ENCODE results near the gene LSM11. TPM values are rescaled to one million over a fixed set of nuclear protein-coding genes. Genes with fewer than 3 reads are reported as not detected.

The LSM11 gene
- total and polyA plus RNA-seq, 5 donors from 2014 or later = 0.22 to 1.6 (median 0.84) TPM

DNA sequence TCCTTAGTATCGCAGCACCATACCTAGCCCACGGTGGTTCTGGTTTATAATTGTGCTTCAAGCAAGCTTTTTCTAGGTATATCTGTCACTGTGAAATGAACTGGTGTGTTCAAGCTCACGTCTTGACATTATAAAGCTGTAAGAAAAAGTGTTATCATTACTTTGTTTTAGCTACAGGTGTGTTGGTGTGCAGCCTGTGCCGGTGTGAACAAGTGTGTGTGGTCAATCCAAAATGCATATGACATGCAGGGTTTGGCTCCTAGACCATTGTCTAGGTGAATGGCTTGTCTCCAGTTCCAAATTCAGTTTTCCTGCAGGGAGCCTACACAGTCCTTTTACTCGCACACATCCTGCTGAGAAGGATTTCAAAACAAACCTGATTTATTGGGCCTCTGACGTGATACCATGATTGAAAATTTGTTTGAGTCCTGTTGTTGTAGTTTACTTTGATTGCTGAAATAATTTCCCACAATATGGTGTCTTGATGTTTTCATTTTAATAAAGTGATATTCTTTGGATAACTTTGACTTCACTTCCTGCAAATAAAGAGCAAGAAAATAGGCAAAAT is 3.7 kb downstream of the LSM11 start:
- peaks cover 6% of the 10 kb centered on the region for H3K36me3 ChIP-seq (ENCODE audit: control insufficient read depth, insufficient read depth, low read length)
- Mint-ChIP-seq H3K4me3 (peak overlapping the region in 1 of 4 donors; percentile 29), H3K27ac (no peak overlapping the region), H3K4me1 (peaks cover 18 to 50% (median 31%) of the 10 kb centered on the region in 4 donors), H3K9me3 (no peaks in the 10 kb centered on the region), H3K36me3 (no peaks in the 10 kb centered on the region), H3K27me3 (no peaks in the 10 kb centered on the region)
- H3K27me3 ChIP-seq (ENCODE audit: control insufficient read depth, insufficient read depth, low read length) = no peaks in the 10 kb centered on the region
- H3K4me1 ChIP-seq (ENCODE audit: control insufficient read depth, insufficient read depth, low read length, poor library complexity, severe bottlenecking) = peaks cover 18% of the 10 kb centered on the region
- no peaks in the 10 kb centered on the region for H3K9me3 ChIP-seq (ENCODE audit: control insufficient read depth in 2 of 2, low read length in 2 of 2)
- H3K27ac ChIP-seq (ENCODE audit: insufficient read depth, low read length, poor library complexity, severe bottlenecking) = no peak overlapping the region
- DNase-seq (no peak), ATAC-seq (ENCODE audit: low read depth in 2 of 2) (no peak)
- H3K4me3 ChIP-seq (ENCODE audit: low read depth, low read length) = no peak overlapping the region

DNA sequence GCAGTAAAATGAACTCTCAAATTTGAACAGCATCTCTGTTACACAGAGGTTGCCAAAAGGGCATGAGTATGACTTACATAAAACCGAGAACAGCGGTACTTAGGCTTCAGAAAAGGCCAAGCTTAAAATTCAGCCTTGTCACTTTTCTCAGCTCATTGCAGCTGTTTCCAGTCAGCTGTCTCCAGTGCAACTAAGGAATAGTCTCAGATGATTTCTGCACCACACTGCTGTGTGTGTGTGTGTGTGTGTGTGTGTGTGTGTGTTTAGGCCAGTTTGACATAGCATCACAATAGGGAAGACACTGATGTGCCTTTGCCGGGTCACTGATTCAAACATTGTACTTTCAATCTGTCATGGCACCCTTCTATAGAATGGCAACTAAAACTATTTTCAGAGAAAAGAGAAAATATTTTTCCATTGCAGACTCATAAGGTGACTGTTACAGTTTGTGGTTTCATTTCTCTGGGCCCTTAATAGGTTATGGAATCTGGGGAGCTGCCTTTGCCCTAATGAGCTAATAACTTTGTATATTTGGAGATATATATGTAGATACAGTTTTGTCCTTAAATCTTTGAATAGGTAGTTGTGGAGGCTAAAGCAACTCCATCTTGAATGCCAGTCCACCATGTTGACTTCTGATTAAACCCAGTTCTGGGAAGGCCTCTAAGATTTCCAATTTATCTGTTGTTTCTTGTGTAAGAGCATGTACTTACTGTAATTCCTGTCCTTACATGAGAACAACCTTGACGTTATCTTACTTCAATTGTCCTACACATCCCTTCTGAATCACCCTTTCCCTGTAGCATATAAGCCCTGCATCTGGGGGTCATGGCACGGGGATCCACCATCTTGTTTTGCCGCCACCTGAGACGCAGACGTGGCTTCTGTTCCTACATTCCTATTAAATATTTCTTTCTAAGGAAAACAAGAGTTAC is 4.5 kb downstream of the LSM11 start:
- Mint-ChIP-seq H3K27ac (peak overlapping the region in 1 of 3 donors; percentile 7), H3K27me3 (no peaks in the 10 kb centered on the region), H3K9me3 (no peaks in the 10 kb centered on the region), H3K4me1 (peaks cover 13 to 45% (median 28%) of the 10 kb centered on the region in 4 donors), H3K36me3 (peaks cover 3% of the 10 kb centered on the region), H3K4me3 (peak overlapping the region in 1 of 4 donors; percentile 17)
- Histone ChIP-seq H3K27me3 (ENCODE audit: control insufficient read depth, insufficient read depth, low read length) (no peaks in the 10 kb centered on the region), H3K27ac (ENCODE audit: insufficient read depth, low read length, poor library complexity, severe bottlenecking) (no peak overlapping the region), H3K4me1 (ENCODE audit: control insufficient read depth, insufficient read depth, low read length, poor library complexity, severe bottlenecking) (peaks cover 16% of the 10 kb centered on the region), H3K9me3 (ENCODE audit: control insufficient read depth in 2 of 2, low read length in 2 of 2) (no peaks in the 10 kb centered on the region), H3K36me3 (ENCODE audit: control insufficient read depth, insufficient read depth, low read length) (peaks cover 7% of the 10 kb centered on the region), H3K4me3 (ENCODE audit: low read depth, low read length) (no peak overlapping the region)
- DNase-seq (peak in 1 of 3 donors; percentile 19), ATAC-seq (ENCODE audit: low read depth in 2 of 2) (no peak)

DNA sequence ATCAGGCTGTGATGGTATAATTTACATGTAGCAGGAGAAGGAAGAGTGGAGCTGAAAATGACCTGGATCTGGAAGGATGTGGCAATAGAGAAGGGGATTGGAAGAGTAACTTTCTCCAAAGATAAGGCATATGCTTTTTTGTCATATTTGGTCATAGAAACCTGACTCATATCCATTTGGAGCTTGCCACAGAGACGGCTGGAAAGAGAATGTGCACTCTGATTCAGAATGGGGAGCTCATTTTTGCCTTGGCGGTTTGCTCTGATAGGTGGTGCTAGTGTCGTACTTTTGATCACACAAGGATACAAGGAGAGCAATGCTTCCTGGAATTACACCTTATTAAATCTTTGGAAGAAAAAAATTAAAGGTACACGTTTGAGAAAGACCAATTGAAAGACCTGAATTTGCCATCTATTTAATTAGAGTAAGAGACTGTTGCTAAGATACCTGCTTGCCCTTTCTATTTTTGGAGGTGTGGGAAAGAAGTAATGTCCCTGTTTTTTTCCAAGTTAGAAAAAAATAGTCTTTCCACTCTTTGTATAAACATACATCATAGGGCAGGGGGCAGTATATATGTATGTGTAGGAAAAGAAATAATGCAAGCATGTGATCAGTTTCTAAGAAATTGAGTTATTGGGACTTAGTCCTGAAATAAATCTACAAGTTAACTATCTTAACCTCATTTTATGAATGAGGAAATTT is 5.4 kb downstream of the LSM11 start:
- Mint-ChIP-seq H3K36me3 (peaks cover 9% of the 10 kb centered on the region), H3K4me3 (no peak overlapping the region), H3K4me1 (peaks cover 10 to 41% (median 25%) of the 10 kb centered on the region in 4 donors), H3K27me3 (no peaks in the 10 kb centered on the region), H3K9me3 (no peaks in the 10 kb centered on the region), H3K27ac (peak overlapping the region in 2 of 3 donors; percentile 7 to 40)
- no peak for ATAC-seq (ENCODE audit: low read depth in 2 of 2)
- H3K36me3 ChIP-seq (ENCODE audit: control insufficient read depth, insufficient read depth, low read length) = peaks cover 15% of the 10 kb centered on the region
- no peaks in the 10 kb centered on the region for H3K27me3 ChIP-seq (ENCODE audit: control insufficient read depth, insufficient read depth, low read length)
- peaks cover 13% of the 10 kb centered on the region for H3K4me1 ChIP-seq (ENCODE audit: control insufficient read depth, insufficient read depth, low read length, poor library complexity, severe bottlenecking)
- DNase-seq = no peak
- H3K9me3 ChIP-seq (ENCODE audit: control insufficient read depth in 2 of 2, low read length in 2 of 2) = no peaks in the 10 kb centered on the region
- H3K4me3 ChIP-seq (ENCODE audit: low read depth, low read length) = no peak overlapping the region
- no peak overlapping the region for H3K27ac ChIP-seq (ENCODE audit: insufficient read depth, low read length, poor library complexity, severe bottlenecking)

DNA sequence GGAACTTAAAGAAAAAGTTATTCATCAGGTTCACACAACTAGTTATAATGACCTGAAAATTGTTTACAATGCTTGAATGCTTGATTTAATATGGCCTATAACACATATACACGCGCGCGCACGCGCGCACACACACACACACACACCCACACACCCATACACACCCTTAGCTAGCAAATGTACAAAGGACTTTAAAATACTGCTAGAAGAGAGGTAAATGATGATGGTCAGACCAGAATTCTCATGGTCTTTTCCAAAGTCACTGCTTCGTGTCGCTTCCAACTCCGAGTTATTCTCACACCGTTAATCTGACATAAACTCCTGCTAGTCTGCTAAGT is 5.9 kb downstream of the LSM11 start:
- H3K4me1 Mint-ChIP-seq = peaks cover 7 to 38% (median 22%) of the 10 kb centered on the region in 4 donors
- H3K27ac Mint-ChIP-seq = no peak overlapping the region
- peaks cover 9% of the 10 kb centered on the region for H3K36me3 Mint-ChIP-seq

DNA sequence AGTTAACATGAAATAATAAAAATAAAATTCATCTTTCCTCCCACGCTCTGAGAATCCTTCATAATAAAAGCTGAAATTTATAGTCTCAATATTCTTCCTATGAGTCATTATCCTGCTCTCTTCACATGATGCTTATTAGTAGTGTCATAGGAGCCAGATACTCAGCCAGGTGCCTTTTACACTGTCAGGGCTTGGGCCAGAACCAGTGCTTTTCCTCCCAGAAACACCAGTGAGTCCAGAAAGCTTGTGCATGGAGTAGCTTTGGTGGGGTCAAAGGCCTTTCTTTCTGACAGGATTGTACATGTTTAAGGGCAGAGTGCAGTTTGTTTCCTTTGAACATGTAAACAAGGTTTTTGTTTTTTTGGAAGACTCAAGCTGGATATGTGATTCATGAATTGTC is 6.8 kb downstream of the LSM11 start:
- peak overlapping the region in 1 of 3 donors; percentile 50 for H3K27ac Mint-ChIP-seq
- DNase-seq = no peak

More for the DNA sequence above, 5.9 kb downstream of the LSM11 start:
- H3K27me3 Mint-ChIP-seq = no peaks in the 10 kb centered on the region
- H3K9me3 ChIP-seq (ENCODE audit: control insufficient read depth in 2 of 2, low read length in 2 of 2) = no peaks in the 10 kb centered on the region
- peaks cover 10% of the 10 kb centered on the region for H3K4me1 ChIP-seq (ENCODE audit: control insufficient read depth, insufficient read depth, low read length, poor library complexity, severe bottlenecking)
- no peaks in the 10 kb centered on the region for H3K9me3 Mint-ChIP-seq
- H3K36me3 ChIP-seq (ENCODE audit: control insufficient read depth, insufficient read depth, low read length) = peaks cover 19% of the 10 kb centered on the region
- H3K4me3 ChIP-seq (ENCODE audit: low read depth, low read length) = no peak overlapping the region
- H3K4me3 Mint-ChIP-seq = no peak overlapping the region
- DNase-seq (no peak), ATAC-seq (ENCODE audit: low read depth in 2 of 2) (no peak)
- no peaks in the 10 kb centered on the region for H3K27me3 ChIP-seq (ENCODE audit: control insufficient read depth, insufficient read depth, low read length)
- H3K27ac ChIP-seq (ENCODE audit: insufficient read depth, low read length, poor library complexity, severe bottlenecking) = no peak overlapping the region

DNA sequence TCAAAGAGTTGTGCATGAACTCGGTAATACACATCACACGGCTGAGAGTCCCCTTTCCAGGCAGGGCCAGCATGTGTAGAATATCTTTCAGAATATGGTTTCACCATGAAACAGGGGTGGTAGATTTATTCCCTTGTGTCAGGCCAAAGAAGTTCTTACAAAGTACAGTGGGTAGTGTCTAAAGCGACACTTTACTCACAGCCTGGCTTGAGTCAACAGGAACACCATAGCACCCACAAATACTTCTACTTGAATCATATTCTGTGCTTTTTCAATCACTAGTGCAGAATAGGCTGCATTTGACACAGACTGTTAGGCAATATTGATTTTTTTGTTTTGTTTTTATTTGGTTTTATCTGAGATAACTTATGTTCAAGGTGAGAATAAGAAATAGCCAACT is 12.6 kb downstream of the LSM11 start:
- H3K27ac ChIP-seq (ENCODE audit: insufficient read depth, low read length, poor library complexity, severe bottlenecking) = no peak overlapping the region
- no peaks in the 10 kb centered on the region for H3K4me1 ChIP-seq (ENCODE audit: control insufficient read depth, insufficient read depth, low read length, poor library complexity, severe bottlenecking)
- Mint-ChIP-seq H3K4me3 (no peak overlapping the region), H3K9me3 (no peaks in the 10 kb centered on the region), H3K4me1 (no peaks in the 10 kb centered on the region), H3K27ac (no peak overlapping the region), H3K27me3 (no peaks in the 10 kb centered on the region), H3K36me3 (peaks cover 35% of the 10 kb centered on the region)
- H3K36me3 ChIP-seq (ENCODE audit: control insufficient read depth, insufficient read depth, low read length) = peaks cover 39% of the 10 kb centered on the region
- no peak overlapping the region for H3K4me3 ChIP-seq (ENCODE audit: low read depth, low read length)
- no peak for ATAC-seq (ENCODE audit: low read depth in 2 of 2)
- no peaks in the 10 kb centered on the region for H3K27me3 ChIP-seq (ENCODE audit: control insufficient read depth, insufficient read depth, low read length)
- no peak for DNase-seq
- H3K9me3 ChIP-seq (ENCODE audit: control insufficient read depth in 2 of 2, low read length in 2 of 2) = no peaks in the 10 kb centered on the region

More for the DNA sequence above, 6.8 kb downstream of the LSM11 start:
- no peak for ATAC-seq (ENCODE audit: low read depth in 2 of 2)
- Mint-ChIP-seq H3K36me3 (peaks cover 14% of the 10 kb centered on the region), H3K27me3 (no peaks in the 10 kb centered on the region), H3K4me3 (no peak overlapping the region), H3K9me3 (no peaks in the 10 kb centered on the region), H3K4me1 (peaks cover 3 to 29% (median 15%) of the 10 kb centered on the region in 4 donors)
- no peaks in the 10 kb centered on the region for H3K27me3 ChIP-seq (ENCODE audit: control insufficient read depth, insufficient read depth, low read length)
- H3K36me3 ChIP-seq (ENCODE audit: control insufficient read depth, insufficient read depth, low read length) = peaks cover 26% of the 10 kb centered on the region
- peaks cover under 1% of the 10 kb centered on the region for H3K4me1 ChIP-seq (ENCODE audit: control insufficient read depth, insufficient read depth, low read length, poor library complexity, severe bottlenecking)
- no peak overlapping the region for H3K27ac ChIP-seq (ENCODE audit: insufficient read depth, low read length, poor library complexity, severe bottlenecking)
- H3K9me3 ChIP-seq (ENCODE audit: control insufficient read depth in 2 of 2, low read length in 2 of 2) = no peaks in the 10 kb centered on the region
- no peak overlapping the region for H3K4me3 ChIP-seq (ENCODE audit: low read depth, low read length)

DNA sequence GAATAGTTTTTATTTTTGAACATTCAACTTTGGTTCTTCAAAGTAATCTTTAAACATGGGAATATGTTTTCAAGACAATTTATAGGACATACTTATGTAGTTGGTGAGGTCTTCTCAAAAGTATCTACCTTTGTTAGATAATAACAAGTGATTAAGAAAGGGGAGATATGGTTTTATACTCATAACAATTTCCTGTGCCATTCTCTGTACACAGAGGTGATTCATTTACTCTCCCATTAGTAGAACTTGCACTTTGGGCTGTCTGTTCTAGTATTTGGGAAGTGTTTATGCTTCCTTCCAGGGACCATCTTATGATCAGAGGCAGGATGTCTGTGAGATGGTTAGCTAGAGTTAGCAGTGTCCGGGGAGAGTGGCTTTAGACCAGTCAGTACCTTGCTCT is 15.2 kb downstream of the LSM11 start:
- Mint-ChIP-seq H3K27me3 (no peaks in the 10 kb centered on the region), H3K27ac (no peak overlapping the region), H3K36me3 (peaks cover 26% of the 10 kb centered on the region), H3K4me3 (no peak overlapping the region), H3K4me1 (no peaks in the 10 kb centered on the region), H3K9me3 (no peaks in the 10 kb centered on the region)
- no peak overlapping the region for H3K27ac ChIP-seq (ENCODE audit: insufficient read depth, low read length, poor library complexity, severe bottlenecking)
- DNase-seq = peak in 1 of 3 donors; percentile 11
- peaks cover 26% of the 10 kb centered on the region for H3K36me3 ChIP-seq (ENCODE audit: control insufficient read depth, insufficient read depth, low read length)
- H3K4me1 ChIP-seq (ENCODE audit: control insufficient read depth, insufficient read depth, low read length, poor library complexity, severe bottlenecking) = no peaks in the 10 kb centered on the region
- no peaks in the 10 kb centered on the region for H3K27me3 ChIP-seq (ENCODE audit: control insufficient read depth, insufficient read depth, low read length)
- H3K9me3 ChIP-seq (ENCODE audit: control insufficient read depth in 2 of 2, low read length in 2 of 2) = no peaks in the 10 kb centered on the region
- no peak for ATAC-seq (ENCODE audit: low read depth in 2 of 2)
- no peak overlapping the region for H3K4me3 ChIP-seq (ENCODE audit: low read depth, low read length)
